Measurements from ENCODE around the gene NAA10. TPM values are rescaled to one million over a fixed set of nuclear protein-coding genes. Genes with fewer than 3 reads are reported as not detected.

The NAA10 gene
- total RNA-seq, 1 donor from 2014 or later, result 116 TPM

- Mint-ChIP-seq H3K36me3 (ENCODE audit: low read depth) (peaks cover 10% of the 10 kb centered on the region), H3K9me3 (no peaks in the 10 kb centered on the region), H3K4me1 (peaks cover 33% of the 10 kb centered on the region), H3K27me3 (ENCODE audit: low read depth) (peaks cover 4% of the 10 kb centered on the region), H3K4me3 (peak overlapping the region; percentile 63), H3K27ac (ENCODE audit: unreplicated experiment) (no peak overlapping the region)
- no peak for TF ChIP-seq CTCF (conservative IDR thresholded peaks at IDR 0.05)
- no peak for DNase-seq (ENCODE audit: low read depth, low spot score)
These were observed 6.0 kb downstream of the NAA10 start for GRCh38 chrX:153928846-153929245.

GRCh38 chrX:153927922-153928760 lies 6.7 kb downstream of the NAA10 start:
- Mint-ChIP-seq H3K27ac (ENCODE audit: unreplicated experiment) (peak overlapping the region; percentile 86), H3K36me3 (ENCODE audit: low read depth) (peaks cover 10% of the 10 kb centered on the region), H3K9me3 (no peaks in the 10 kb centered on the region), H3K4me1 (peaks cover 30% of the 10 kb centered on the region), H3K4me3 (peak overlapping the region; percentile 91), H3K27me3 (ENCODE audit: low read depth) (peaks cover 4% of the 10 kb centered on the region)
- DNase-seq (ENCODE audit: low read depth, low spot score), result peak; percentile 78
- no peak for TF ChIP-seq CTCF (conservative IDR thresholded peaks at IDR 0.05)

- no peak for DNase-seq (ENCODE audit: low read depth, low spot score)
- Mint-ChIP-seq H3K27ac (ENCODE audit: unreplicated experiment) (peak overlapping the region; percentile 86), H3K36me3 (ENCODE audit: low read depth) (peaks cover 10% of the 10 kb centered on the region), H3K4me1 (peaks cover 33% of the 10 kb centered on the region), H3K9me3 (no peaks in the 10 kb centered on the region), H3K27me3 (ENCODE audit: low read depth) (peaks cover 5% of the 10 kb centered on the region), H3K4me3 (peak overlapping the region; percentile 91)
- no peak for TF ChIP-seq CTCF (conservative IDR thresholded peaks at IDR 0.05)
These were observed 7.2 kb downstream of the NAA10 start for GRCh38 chrX:153927672-153927921.

- TF ChIP-seq CTCF (conservative IDR thresholded peaks at IDR 0.05), result no peak
- Mint-ChIP-seq H3K27ac (ENCODE audit: unreplicated experiment) (peak overlapping the region; percentile 86), H3K36me3 (ENCODE audit: low read depth) (peaks cover 10% of the 10 kb centered on the region), H3K4me3 (peak overlapping the region; percentile 91), H3K9me3 (no peaks in the 10 kb centered on the region), H3K4me1 (peaks cover 36% of the 10 kb centered on the region), H3K27me3 (ENCODE audit: low read depth) (peaks cover 6% of the 10 kb centered on the region)
- no peak for DNase-seq (ENCODE audit: low read depth, low spot score)
These were observed 7.8 kb downstream of the NAA10 start for GRCh38 chrX:153926858-153927671.

DNA sequence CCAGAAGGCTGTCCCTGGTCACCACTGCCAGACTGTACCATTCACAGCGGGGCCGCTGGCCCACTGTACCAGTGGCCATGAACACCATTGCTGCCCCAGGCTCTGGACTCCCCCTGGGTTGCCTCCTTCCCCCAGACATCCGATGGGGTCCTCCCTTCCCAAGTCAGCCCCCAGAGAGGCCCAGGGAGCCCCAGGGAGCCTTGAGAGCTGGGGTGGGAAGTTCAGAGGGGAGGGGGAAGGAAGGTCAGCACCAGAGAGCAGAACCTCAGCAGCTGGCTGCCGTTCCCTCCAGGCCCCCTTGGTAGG lies 8.3 kb downstream of the NAA10 start:
- Mint-ChIP-seq H3K4me3 (no peak overlapping the region), H3K9me3 (no peaks in the 10 kb centered on the region), H3K4me1 (peaks cover 36% of the 10 kb centered on the region), H3K27me3 (ENCODE audit: low read depth) (peaks cover 6% of the 10 kb centered on the region), H3K36me3 (ENCODE audit: low read depth) (peaks cover 8% of the 10 kb centered on the region), H3K27ac (ENCODE audit: unreplicated experiment) (no peak overlapping the region)
- no peak for DNase-seq (ENCODE audit: low read depth, low spot score)
- no peak for TF ChIP-seq CTCF (conservative IDR thresholded peaks at IDR 0.05)

Data from neural crest cell (in vitro differentiated cells).